Loucy (cell line): ENCODE results near the gene DPP3.
A peak's percentile ranks its signal among the peaks of the same experiment; 100 is the strongest.

ENCODE experiments used
- H2AFZ ChIP-seq: fragments of 200-600 bp; sonication (generic); 2 replicates; pipeline ENCODE4 v1.6.0; 2016; ENCODE audit warnings: antibody characterized with exemption, mild to moderate bottlenecking, low read length, moderate library complexity
- H3F3A ChIP-seq: fragments of 200-600 bp; 2 replicates; pipeline ENCODE4 v1.6.0; 2016; ENCODE audit warnings: antibody characterized with exemption, low read depth, mild to moderate bottlenecking
- H3K27me3 ChIP-seq: fragments of 200-600 bp; sonication (generic); 2 replicates; pipeline ENCODE4 v1.6.1; 2014; ENCODE audit warnings: low read length, mild to moderate bottlenecking; ENCODE audit not compliant: insufficient read depth, poor library complexity, severe bottlenecking
- H3K36me3 ChIP-seq: fragments of 200-600 bp; sonication (generic); 2 replicates; pipeline ENCODE4 v1.6.1; 2016; ENCODE audit warnings: low read length; ENCODE audit not compliant: insufficient read depth
- H3K4me1 ChIP-seq: fragments of 200-600 bp; sonication (generic); 2 replicates; pipeline ENCODE4 v1.5.1; 2014; ENCODE audit warnings: low read length, mild to moderate bottlenecking; ENCODE audit not compliant: insufficient read depth, poor library complexity, severe bottlenecking
- H3K4me2 ChIP-seq: fragments of 200-600 bp; sonication (generic); 2 replicates; pipeline ENCODE4 v1.6.0; 2014; ENCODE audit warnings: antibody characterized with exemption, low read length, low read depth, mild to moderate bottlenecking; ENCODE audit not compliant: poor library complexity, severe bottlenecking
- H3K4me3 ChIP-seq: fragments of 200-600 bp; sonication (generic); 2 replicates; pipeline ENCODE4 v1.5.1; 2014; ENCODE audit warnings: low read length, mild to moderate bottlenecking, mixed read lengths; ENCODE audit not compliant: poor library complexity, severe bottlenecking
- H3K79me2 ChIP-seq: fragments of 200-600 bp; sonication (generic); 2 replicates; pipeline ENCODE4 v1.6.1; 2014; ENCODE audit warnings: low read length; ENCODE audit not compliant: insufficient read depth
- H3K9ac ChIP-seq: fragments of 200-600 bp; sonication (generic); 2 replicates; pipeline ENCODE4 v1.6.0; 2014; ENCODE audit warnings: mild to moderate bottlenecking, low read depth, low read length, moderate library complexity; ENCODE audit not compliant: poor library complexity, severe bottlenecking
- H3K9me2 ChIP-seq: fragments of 200-600 bp; sonication (generic); replicated peaks from 2 replicates; pipeline ENCODE4 v1.6.1; 2016; ENCODE audit warnings: low read depth, low read length, mixed read lengths
- H3K9me3 ChIP-seq: fragments of 200-600 bp; sonication (generic); 2 replicates; pipeline ENCODE4 v1.6.1; 2014; ENCODE audit warnings: mild to moderate bottlenecking, antibody characterized with exemption, low read length, low read depth; ENCODE audit not compliant: insufficient read depth
- H4K20me1 ChIP-seq: fragments of 200-600 bp; sonication (generic); 2 replicates; pipeline ENCODE4 v1.6.0; 2014; ENCODE audit warnings: antibody characterized with exemption, low read length, mild to moderate bottlenecking; ENCODE audit not compliant: insufficient read depth, poor library complexity, severe bottlenecking
- EZH2phosphoT487 ChIP-seq: fragments of 200-600 bp; IDR thresholded peaks from 2 replicates; pipeline ENCODE4 v1.6.1; 2018; ENCODE audit warnings: antibody characterized with exemption, mild to moderate bottlenecking, moderate library complexity, borderline replicate concordance
- TF ChIP-seq, protein P1 (sequence below): fragments of 200-600 bp; sonication (generic); conservative IDR thresholded peaks from 2 replicates; pipeline ENCODE4 v1.5.1; 2014; ENCODE audit warnings: mild to moderate bottlenecking, antibody characterized with exemption, low read length

The DPP3 gene

DNA sequence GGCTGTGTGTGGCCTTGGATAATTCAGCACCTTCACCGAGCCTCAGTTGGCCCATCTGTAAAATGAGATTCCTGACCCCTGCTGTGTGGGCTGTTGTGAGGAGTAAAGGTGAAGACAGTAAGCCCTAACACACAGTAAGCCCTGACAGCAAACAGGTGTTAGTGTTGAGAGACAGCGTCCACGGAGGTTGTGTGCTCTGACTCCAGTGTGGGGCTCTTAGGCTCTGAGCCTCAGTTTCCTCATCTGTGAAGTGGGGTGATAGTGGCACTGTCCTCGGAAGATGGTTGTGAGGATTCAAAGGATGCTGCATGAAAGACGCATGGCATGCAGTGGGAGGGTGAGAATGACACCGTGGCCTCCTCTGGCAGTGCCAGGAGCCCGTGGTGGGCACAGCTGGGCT is 14.2 kb downstream of the DPP3 start:
- TF ChIP-seq EZH2phosphoT487 = no peak
- TF ChIP-seq, protein P1, sequence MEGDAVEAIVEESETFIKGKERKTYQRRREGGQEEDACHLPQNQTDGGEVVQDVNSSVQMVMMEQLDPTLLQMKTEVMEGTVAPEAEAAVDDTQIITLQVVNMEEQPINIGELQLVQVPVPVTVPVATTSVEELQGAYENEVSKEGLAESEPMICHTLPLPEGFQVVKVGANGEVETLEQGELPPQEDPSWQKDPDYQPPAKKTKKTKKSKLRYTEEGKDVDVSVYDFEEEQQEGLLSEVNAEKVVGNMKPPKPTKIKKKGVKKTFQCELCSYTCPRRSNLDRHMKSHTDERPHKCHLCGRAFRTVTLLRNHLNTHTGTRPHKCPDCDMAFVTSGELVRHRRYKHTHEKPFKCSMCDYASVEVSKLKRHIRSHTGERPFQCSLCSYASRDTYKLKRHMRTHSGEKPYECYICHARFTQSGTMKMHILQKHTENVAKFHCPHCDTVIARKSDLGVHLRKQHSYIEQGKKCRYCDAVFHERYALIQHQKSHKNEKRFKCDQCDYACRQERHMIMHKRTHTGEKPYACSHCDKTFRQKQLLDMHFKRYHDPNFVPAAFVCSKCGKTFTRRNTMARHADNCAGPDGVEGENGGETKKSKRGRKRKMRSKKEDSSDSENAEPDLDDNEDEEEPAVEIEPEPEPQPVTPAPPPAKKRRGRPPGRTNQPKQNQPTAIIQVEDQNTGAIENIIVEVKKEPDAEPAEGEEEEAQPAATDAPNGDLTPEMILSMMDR = no peak
- Histone ChIP-seq H3K9me2 (no peaks in the 10 kb centered on the region), H3K9me3 (no peaks in the 10 kb centered on the region), H3K9ac (no peak overlapping the region), H4K20me1 (no peaks in the 10 kb centered on the region), H3K36me3 (peaks cover 13% of the 10 kb centered on the region; the same call in 1 of the 2 replicates), H2AFZ (no peak overlapping the region), H3K4me3 (no peak overlapping the region), H3F3A (no peaks in the 10 kb centered on the region), H3K79me2 (no peaks in the 10 kb centered on the region), H3K4me1 (no peaks in the 10 kb centered on the region), H3K4me2 (no peak overlapping the region), H3K27me3 (no peaks in the 10 kb centered on the region)

DNA sequence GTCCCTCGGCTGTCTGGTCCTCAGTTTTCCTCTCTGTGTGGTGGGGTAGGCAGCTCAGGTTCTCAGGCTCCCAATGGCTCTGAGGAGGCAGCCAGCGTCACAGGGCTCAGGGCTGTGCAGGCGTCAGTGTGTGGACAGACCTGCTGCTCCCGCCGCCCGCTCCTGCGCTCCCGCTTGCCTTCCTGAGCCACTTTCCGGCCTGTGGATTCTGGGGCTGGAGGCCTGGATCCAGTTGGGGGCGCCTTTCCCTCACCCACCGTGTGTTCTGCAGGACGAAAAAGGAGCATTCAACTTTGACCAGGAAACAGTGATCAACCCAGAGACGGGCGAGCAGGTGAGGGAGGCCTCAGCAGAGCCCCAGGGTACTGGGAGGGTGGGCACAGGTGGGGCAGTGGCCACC is 14.7 kb downstream of the DPP3 start:
- Histone ChIP-seq H3K27me3 (no peaks in the 10 kb centered on the region), H2AFZ (no peak overlapping the region), H4K20me1 (no peaks in the 10 kb centered on the region), H3K4me1 (no peaks in the 10 kb centered on the region), H3K9ac (no peak overlapping the region), H3K4me2 (no peak overlapping the region), H3K4me3 (no peak overlapping the region), H3K9me3 (no peaks in the 10 kb centered on the region), H3K79me2 (no peaks in the 10 kb centered on the region), H3F3A (no peaks in the 10 kb centered on the region), H3K36me3 (peaks cover 13% of the 10 kb centered on the region; the same call in 1 of the 2 replicates), H3K9me2 (no peaks in the 10 kb centered on the region)
- TF ChIP-seq EZH2phosphoT487 = no peak
- TF ChIP-seq, protein P1 = no peak

DNA sequence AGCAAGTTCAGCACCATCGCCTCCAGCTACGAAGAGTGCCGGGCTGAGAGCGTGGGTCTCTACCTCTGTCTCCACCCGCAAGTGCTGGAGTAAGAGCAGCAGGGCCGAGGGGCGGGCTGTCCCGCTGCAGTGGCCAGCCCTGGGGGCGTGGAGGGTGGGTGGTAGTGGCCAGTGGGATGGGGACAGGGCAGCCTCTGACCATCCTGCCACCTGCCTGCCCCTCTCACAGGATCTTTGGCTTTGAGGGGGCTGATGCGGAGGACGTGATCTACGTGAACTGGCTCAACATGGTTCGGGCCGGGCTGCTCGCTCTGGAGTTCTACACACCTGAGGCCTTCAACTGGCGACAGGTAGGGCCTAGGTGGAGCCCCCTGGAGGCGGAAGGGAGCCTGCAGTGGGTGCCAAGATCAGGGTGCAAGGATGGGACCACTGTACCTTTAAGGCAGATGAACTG is 15.2 kb downstream of the DPP3 start:
- Histone ChIP-seq H3K4me1 (no peaks in the 10 kb centered on the region), H3K4me2 (no peak overlapping the region), H3K27me3 (no peaks in the 10 kb centered on the region), H3K9me2 (no peaks in the 10 kb centered on the region), H3F3A (no peaks in the 10 kb centered on the region), H3K4me3 (no peak overlapping the region), H3K9ac (no peak overlapping the region), H4K20me1 (no peaks in the 10 kb centered on the region), H3K36me3 (peaks cover 13% of the 10 kb centered on the region; the same call in 1 of the 2 replicates), H3K79me2 (no peaks in the 10 kb centered on the region), H2AFZ (no peak overlapping the region), H3K9me3 (no peaks in the 10 kb centered on the region)
- TF ChIP-seq, protein P1 = peak; percentile 62
- no peak for TF ChIP-seq EZH2phosphoT487
